NCI-H748 treated with DMSO at 0.1 percent for 48 hours (cell line): ENCODE measurements around the gene MGAT1.
"Not testable (repeated sequence)": the region's sequence is repeated elsewhere in the genome, so short reads cannot be mapped to it uniquely, and the experiment has no call there.

Source experiments
- DNase-seq: peaks from one replicate; lab custom pipeline; 2025; lab: John Stamatoyannopoulos, UW

The MGAT1 gene

DNA sequence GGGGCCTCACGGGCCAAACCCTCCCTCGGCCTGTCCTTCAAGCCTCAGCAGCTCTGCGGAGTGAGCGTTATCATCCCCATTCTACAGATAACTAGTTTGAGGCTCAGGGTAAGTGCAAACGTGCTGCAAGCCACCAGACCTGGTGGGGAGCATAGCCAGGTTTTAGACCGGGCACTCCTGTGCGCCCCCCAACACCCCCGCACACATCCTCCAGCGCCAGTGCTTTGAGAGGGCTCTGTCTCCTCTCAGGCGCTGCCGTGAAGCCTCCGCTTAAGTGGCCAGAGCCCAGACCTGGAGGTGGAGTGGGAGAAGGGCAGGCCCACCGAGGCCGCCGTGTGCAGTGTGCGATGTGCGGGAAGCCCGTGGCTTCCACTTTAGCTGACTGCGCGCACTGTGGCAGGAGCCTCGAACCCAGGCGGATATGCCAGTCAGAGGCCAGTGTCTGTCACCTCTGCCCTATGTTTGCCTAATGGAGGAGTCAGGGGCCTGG, 1.6 kb upstream of the MGAT1 start:
- DNase-seq = no peak

DNA sequence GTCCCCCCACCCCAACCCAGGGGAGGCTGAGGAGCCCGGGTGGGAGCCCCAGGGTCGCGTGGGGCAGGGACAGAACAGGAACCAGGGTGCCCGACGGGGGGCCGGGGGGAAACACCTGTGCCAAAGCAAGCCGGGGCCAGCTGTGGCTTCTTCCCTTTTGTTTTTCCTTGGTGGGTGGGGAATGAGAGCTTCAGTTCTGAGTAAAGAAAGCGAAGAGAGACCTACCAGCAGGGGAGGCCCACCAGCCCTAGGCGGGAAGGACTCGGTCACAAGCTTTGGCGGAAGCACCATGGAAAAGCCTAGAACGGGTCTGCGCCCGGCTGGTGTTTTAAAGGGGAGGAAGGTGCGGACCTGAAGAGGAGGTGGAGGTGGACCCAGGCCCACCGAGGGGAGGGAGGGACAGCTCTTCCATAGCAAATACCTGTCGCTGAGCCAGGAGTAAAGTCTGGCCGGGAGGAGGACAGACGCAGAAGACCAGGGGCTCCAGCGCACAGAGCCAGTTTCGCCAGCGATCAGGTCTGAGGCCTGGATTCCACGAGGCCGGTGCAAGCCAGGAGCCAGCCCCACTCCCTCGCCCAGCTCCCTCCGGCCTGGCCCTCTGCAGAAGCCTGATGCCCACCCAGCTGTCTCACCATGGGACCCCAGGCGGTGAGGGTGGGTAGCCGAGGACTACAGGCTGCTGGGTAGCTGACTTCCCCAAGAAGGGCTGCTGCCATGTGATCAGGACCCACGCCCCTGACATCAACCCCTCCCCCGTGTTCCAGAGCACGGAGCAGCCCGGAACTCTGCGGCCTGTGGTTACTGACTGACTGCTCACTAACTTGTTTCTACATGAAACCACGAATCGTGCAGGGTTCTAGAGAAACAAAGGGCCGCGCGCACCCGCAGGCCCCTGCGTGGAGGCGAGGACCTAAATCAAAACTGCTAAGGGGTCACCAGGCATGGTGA, 849 bp upstream of the MGAT1 start:
- no peak for DNase-seq

DNA sequence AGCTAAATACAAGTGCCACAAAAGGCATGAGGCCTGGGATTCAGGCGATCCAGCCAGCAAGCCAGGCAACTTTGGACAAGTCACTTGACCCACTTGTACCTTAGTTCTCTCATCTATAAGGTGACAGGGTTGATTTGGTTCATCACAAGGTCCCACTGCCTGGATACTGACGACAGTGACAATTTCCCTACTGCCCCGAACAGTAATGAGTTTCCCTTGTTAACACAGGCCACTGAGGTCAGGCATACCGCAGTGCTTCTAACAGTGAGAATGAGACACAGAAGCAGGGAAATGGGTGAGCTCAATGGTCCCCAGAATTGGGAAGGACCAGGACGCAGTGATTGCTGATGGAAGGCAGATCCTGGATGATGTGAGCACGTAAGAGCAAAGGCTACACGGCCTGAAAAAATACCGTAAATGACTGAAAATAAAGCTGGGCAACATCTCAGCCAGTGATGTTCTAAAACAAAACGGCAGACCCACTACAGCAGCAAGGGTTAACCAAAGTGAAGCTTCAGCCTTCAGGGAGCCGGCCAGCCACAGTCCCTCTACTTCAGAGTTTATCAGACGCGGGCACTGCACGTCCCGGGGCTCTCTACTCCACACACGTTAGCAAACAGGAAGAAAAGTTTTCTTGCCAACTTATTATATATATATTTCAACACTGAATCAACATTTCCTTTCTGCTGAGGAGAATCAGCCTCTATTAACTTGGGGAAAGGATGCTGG, 846 bp downstream of the MGAT1 start:
- DNase-seq = no peak

DNA sequence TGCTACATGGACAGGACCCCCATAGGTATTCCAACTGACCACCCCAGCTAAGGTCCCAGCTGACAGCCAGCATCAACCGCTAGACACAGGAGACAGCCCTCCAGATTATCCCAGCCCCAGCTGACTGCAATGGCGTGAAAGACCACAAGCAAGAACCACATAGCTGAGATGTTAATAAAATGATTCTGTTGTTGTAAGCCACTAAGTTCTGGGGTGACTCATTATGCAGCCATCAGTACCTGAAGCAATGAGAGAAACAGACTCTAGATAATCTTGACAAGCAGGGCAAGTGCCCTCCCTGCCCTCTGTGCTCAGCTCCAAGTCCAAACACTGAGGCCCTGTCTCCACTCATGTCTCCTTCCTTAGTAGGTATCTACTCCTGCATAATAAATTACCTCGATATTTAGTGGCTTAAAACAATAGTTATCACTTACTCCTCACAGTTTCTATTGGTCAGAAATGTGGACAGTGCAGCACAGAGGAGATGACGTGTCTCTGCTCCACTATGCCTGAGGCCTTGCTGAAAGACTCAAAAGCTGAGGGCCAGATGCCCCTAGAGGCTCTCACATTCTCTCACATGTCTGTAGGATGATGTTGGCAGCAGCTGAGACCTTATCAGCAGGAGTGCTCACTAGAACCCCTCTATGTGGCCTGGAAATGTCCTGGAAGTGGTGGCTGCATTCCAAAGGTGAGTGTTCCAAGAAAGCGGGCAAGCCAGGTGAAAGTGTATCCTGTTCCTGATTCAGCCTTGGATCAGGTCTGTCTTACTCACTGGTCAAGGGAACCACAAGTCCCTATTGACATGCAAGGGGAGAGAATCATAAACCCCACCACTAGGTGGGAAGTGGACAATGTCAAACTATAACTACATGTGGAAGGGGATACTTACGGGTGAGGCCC, 2.5 kb downstream of the MGAT1 start:
- no peak for DNase-seq

DNA sequence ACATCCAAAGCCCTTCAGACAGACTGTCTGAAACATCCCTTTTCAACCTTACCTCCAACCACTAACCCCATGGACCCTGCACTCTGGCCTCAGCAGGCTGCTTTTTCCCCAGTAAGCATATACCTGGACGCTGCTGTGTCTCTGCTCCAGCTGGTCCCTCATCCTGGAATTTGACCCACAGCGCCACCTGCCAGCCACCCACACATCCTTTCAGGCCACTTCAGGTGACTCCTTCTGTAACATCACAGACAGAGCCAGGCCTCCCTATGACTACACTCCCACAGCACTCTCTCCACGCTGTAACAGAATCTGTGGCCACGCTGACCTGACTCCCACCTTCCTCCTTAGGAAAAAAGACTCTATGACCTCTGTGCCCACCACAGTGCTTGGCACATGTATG, 3.4 kb downstream of the MGAT1 start:
- no peak for DNase-seq

DNA sequence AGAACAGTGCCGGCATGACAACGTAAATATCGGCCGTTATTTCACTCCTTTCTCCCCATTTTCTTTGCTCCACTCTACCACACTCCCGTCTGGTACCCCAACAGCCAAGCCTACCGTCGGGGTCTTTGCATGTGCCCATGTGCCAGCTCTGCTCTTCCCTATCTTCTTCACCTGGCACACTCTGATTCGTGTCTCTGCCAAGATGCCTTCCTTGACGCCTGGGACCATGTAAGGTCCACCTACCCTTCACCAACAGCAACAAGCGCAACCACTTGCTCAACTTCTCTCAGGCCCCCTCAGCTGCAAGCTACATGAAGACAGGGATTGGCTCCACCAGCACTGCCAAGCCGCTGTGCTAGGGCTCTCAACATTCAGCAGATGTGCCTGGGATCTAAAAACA, 4.4 kb downstream of the MGAT1 start:
- DNase-seq = no peak

DNA sequence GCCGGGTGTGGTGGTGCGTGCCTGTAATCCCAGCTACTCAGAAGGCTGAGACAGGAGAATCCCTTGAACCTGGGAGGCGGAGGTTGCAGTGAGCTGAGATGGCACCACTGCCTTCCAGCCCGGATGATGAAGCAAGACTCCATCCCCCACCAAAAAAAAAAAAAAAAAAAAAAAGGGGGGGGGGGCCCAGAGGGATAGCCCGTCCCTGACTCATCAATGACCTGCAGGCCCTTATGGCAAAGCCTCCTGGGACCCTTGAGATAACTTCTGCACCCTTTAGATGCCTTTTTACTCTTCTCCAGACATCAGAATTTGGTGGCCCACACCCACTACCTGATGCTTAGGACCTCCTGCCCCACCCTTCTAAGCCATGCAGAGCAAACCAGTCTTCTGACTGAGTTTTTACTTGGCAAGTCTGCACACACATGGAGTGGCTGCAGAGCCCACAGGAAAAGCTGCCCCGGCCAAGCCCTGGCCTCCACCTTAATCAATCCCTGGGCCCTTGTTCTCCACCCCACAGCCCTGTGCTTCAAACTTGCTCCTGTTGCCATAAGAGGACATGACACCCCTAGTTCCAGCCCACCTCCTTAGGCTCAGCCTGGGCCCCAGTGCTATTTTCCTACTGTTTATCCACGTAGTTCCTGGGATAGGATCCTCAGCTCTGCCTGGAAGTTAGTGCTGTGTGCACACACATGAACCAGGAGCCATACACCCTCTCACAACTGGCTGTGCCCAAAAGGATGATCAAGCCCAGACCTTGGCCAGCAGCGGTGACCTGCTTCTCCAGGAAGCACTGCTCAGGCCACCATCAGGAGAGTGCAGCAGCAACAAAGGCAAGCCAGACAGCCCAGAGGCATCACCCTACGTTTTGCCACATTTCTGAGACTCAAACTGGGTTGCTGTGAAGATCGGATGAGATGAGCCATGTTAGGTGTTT, 5.1 kb downstream of the MGAT1 start:
- no peak for DNase-seq

DNA sequence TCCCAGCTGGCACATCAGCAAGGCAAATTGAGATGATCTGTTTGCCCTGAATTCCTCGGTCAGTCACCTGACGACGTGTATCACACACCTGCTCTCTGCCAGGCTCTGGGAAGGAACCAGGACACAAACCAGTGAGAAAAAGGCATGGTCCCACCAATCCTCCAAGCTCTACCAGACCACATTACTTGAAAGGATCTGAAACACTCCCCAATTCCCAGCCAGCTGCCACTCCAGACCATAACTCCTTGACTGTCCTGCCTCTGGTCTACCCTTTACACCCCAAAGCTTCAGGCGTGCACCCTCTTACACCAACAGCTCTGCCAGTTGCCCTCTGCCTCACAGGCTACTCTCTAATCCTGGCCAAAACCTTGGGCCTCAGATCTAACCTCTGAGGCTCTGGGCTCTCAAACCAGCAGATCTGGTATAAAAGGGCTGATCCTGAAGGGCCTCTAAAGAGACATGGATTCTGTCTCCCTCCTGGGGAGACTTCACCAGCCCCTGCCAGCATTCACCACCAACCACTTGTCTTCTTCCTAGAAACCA, 6.8 kb downstream of the MGAT1 start:
- no peak for DNase-seq

DNA sequence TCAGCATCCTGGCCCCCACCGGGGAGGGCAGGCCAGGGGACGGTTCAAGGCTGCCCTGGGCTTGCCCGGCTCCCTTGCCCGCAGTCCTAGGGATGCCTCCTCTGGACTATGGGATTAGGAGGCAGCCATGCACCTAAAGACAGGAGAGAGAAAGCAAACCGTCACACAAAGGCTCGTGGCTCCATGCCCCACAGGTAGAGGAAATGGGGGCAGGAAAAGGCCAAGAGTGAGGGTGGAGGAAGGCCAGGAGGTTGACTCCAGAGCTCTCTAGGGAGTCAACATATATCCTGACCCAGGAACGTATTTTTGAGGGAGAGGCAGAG, 9.7 kb downstream of the MGAT1 start:
- no peak for DNase-seq

DNA sequence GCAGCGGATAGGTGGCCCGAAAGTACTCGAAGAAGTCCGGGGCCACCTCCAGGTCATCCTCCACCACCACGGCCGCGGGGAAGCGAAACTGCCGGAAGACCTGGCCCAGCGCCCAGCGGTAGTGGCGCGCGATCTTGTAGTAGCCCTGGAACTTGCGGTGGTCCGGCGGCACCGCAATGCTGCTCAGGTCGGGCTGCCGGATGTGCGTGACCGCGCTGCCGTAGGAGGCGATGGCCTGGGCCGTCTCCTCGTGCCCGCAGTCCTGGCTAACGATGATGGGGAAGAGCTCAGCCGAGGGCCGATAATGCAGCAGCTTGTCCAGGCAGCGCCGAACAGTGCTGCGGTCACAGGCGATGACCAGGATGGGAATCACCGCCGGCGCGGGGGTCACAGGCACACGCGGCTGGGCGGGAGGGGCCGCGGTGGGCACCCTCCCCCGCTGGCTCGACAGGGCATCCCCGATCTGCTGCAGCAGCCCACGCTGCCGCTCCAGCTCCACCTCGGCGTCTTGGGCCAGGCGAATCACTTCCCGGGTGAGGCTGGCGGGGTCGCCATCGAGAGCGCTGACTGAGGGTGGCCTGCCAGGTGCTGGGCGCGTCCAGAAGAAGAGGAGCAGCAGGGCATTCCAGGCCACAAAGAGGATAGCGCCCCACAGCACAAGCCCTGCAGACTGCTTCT, 10.2 kb downstream of the MGAT1 start:
- no peak for DNase-seq

DNA sequence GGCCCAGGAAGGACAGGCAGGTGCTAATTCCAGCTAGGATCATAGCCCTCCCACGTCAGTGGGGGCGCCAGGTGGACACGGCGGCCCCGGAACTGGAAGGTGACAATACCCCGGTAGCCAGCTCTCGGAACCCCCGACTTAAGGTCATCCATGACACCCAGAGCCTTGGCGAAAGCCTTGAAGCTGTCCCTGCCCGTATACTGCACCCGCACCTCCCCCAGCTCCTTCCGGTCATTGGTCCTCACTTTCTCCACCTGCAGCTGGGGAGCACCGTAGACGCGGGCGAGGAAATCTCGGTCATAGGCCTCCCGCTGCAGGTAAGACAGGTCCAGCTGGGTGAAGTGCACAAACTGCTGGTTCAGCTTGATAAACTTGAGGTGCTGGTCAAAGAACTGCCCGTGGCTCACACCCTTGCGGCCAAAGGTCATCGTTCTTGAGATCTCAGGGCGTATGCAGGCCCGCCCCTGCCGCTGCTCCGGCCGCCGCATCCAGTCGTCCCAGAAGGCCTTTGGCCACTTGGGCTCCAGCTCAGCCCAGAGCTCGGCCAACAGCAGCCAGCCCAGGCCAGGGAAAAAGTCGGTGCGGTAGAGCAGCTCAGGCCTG, 10.9 kb downstream of the MGAT1 start:
- no peak for DNase-seq

DNA sequence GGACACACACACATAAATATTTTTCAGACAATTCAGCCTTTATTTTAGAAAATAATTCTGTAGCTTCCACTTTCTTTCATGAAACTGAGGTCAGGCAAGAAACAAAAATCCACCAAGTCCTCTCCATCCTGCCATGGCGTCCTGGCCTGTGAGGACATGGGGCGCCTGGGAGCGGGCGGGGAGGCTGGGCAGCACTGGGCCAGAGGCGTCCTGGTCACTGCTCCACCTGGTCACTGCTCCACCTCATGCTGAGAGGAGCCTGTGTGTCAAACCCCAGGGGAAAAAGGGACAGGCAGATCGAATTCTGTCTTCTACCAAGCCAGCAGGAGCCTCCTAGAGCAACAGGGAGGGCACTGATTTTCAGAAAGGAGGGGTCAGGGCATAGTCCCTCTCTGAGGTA, 12.1 kb downstream of the MGAT1 start:
- DNase-seq = no peak

DNA sequence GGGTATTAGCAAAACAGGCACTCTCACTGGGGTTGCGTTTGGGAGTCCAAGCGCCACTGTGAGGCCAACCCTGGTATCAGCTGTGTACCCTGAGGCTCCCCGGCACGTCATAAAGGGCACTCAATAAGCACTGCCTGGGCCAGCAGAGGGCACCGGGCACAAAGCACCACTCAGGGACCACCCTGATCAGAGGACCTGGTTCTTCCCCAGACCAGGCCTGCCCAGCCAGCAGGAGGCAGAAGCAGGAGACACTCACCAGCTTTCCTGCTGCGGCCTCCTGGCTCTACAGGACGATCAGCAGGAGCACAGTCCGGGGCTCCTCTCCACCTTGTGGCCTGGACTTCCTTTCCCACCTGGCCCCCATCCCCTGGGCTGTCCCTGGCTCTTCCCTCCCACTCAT, 12.6 kb downstream of the MGAT1 start:
- DNase-seq = no peak

DNA sequence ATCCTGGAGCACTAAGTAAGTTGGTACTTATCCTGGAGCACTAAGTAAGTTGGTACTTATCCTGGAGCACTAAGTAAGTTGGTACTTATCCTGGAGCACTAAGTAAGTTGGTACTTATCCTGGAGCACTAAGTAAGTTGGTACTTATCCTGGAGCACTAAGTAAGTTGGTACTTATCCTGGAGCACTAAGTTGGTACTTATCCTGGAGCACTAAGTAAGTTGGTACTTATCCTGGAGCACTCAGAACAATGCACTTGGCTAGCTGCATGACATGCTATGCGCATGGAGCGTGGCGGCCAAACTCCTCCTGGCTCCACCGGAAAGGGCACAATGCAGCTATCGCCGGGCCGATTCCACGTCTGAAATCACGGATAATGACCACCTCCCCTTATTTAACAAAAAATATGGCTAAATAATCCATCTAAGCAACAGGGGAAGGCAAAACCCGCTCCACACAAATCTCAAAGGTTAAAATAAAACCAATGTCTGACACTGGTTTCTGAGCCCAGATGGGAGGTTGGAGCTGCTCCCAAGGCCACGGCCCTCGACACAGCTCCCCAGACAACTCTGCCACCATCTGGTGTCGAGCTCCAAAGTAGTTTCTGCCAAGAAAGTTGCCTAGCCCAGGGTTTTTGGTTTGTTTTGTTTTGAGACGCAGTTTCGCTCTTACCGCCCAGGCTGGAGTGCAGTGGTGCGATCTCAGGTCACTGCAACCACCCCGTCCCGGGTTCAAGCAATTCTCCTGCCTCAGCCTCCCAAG, 13.8 kb downstream of the MGAT1 start:
- DNase-seq = not testable (repeated sequence)

DNA sequence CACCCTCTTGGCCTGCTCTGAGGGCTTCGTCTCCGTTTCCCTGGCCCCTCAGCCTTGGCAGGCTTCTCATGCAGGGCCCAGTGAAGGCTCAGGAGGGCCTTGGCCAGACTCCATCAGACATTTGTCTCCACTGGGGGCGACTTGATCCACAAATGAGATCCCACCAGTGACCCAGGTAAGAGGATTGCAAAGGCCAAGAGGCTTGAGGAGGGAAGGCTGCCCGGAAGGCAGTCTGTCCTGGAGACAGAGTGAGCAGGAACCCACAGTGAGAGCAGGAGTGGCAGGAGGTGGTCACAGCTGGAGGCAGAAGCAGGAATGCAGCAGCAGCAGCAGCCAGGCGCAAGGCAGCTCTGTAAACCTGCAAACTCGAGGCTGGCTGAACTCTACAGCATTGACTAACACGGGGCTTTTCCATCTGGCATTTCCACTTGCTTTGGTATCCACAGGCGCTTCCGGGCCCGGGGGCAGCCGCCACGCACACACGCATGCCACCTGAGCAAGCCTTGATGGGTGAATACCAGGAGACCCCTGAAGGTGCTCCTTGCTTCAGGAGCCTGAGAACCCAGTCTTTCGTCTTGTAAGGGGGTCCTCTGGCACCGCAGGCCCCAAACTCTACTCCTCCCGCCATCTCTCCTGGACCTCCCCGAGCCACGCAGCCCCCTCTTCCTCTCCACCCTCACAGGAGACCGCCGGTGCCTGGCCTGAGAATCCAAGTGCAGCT, 14.7 kb downstream of the MGAT1 start:
- no peak for DNase-seq

DNA sequence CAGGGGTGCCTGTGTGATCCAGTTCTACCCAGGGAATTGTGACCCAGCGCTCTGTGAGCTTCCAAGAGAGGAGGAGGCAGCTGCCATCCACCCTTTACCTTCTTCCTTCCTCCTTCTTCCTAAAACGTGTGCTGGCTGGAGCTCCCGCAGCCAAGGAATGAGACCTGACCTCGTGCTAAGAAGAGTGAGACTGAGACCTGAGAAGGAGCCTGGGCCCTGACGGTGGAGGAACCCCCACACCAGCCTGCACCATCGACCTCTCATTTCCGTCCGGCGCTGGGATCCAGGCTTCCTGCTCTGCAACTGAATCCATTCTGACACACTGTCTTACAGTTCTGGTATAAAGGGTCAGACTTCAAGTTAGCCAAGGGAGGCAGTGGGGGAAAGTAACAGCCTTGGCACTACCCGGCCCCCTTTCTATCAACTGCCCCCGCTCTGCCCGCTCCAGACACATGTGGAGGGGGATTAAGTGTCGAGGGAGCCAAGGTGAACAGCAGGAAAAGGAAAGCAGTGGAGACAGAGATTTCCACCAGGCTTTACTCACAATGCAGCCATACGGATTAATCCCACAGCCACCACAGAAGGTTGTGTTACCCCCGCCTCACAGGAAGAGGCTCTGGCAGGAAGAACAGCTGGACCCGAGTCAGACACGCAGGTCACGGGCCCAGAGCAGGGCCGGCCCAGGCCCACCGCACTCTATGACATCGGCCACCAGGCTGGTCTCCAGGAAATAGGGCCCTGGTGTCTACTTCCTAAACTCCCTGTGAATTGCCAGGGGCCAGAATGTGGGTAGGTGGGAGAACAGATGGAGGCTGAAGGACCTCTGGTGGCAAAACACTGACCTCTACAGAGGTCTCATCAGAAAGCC, 15.8 kb downstream of the MGAT1 start:
- DNase-seq = no peak

DNA sequence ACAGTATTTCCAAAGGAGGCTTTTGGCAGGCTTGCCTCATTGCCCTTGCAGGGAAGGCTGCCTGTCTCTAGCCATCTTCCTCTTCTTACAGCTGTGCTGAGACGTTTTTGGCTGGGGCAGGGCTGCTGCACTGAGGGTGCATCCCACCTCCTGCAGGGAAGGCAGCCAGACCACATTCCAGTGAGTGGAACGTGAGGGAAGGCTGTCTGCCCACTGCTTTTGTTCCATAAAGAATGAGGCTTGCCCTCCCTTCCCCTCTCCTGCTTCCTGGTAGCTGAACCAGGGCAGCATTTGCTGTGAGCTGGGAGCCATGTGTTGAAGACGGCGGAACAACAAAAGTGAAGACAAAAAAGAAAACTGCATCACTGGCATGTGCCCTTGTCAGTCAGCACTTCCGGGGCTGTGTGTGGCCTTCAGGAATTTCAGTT, 16.8 kb downstream of the MGAT1 start:
- no peak for DNase-seq
